ENCODE data around the gene DOCK9. TPM values are rescaled to one million over a fixed set of nuclear protein-coding genes. Genes with fewer than 3 reads are reported as not detected.

Gene DOCK9
- total RNA-seq, 4 donors from 2014 or later: 79.1 to 197 (median 107) TPM

GRCh38 chr13:98875146-98875729 is 102.6 kb downstream of the DOCK9 start:
- H3K9me3 ChIP-seq: no peaks in the 10 kb centered on the region
- H3K4me3 ChIP-seq: no peak overlapping the region
- intact Hi-C loops (cut with DNase I; ENCODE audit: low total_unique reads): no loop called here
- TF ChIP-seq CTCF (IDR thresholded peaks at IDR 0.05): no peak
- no peak for TF ChIP-seq POLR2A (IDR thresholded peaks at IDR 0.05)
- no peaks in the 10 kb centered on the region for H3K4me1 ChIP-seq
- H3K36me3 ChIP-seq: no peaks in the 10 kb centered on the region
- H3K27me3 ChIP-seq: no peaks in the 10 kb centered on the region
- H3K27ac ChIP-seq: no peak overlapping the region
- no peak for DNase-seq

DNA sequence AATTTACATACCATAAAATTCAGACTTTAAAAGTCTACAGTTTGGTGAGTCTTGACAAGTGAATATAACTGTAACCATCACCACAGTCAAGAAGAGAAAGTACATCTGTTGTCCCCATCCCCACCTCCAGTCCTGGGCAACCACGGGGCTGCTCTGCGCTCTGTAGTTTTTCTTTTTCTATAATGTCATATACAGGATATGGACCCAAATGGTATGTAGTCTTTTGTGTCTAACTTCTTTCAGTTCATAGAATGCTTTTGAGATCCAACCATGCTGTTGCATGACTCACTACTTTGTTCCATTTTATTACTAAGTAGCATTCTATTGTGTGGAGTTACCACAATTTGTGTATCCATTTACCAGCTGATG is 103.9 kb downstream of the DOCK9 start:
- H3K4me3 ChIP-seq: no peak overlapping the region
- no peaks in the 10 kb centered on the region for H3K36me3 ChIP-seq
- intact Hi-C loops (cut with DNase I; ENCODE audit: low total_unique reads): no loop called here
- no peak overlapping the region for H3K27ac ChIP-seq
- no peak for TF ChIP-seq CTCF (IDR thresholded peaks at IDR 0.05)
- no peaks in the 10 kb centered on the region for H3K9me3 ChIP-seq
- H3K4me1 ChIP-seq: no peaks in the 10 kb centered on the region
- DNase-seq: no peak
- no peaks in the 10 kb centered on the region for H3K27me3 ChIP-seq

DNA sequence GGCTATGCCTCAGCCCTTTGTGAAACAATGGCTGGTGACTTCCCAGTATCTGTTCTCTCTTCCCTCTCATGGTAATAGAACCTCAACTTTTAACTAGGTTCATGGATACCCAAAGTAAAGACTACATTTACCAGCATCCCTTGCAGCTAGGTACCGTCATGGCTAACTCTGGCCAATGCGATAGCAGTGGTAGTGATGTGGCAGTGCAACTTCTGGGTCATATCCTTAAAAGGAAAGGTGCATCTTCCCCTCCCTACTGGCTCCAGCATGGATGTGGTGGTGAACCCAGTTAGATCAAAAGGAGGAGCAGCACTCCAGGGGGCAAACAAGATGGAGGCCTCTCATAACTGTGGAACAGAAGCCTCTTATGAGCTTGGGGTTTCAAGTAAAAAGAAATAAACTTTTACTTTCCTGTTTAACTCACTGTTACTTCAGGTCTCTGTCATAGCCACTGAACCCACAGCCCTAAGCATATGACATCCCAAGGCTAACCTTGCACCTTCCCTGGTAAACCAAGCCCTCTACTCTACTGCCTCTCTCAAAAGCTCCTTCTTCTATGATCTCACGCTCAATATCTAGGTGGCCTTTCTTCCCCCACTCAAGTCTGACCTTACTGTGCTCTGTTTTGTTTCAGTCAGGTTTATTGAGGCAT is 104.4 kb downstream of the DOCK9 start:
- Histone ChIP-seq H3K36me3 (no peaks in the 10 kb centered on the region), H3K27ac (no peak overlapping the region), H3K4me3 (no peak overlapping the region), H3K9me3 (no peaks in the 10 kb centered on the region), H3K4me1 (no peaks in the 10 kb centered on the region), H3K27me3 (no peaks in the 10 kb centered on the region)
- no peak for DNase-seq
- TF ChIP-seq POLR2A (IDR thresholded peaks at IDR 0.05) (no peak), CTCF (IDR thresholded peaks at IDR 0.05) (no peak)
- intact Hi-C loops (cut with DNase I; ENCODE audit: low total_unique reads): no loop called here

DNA sequence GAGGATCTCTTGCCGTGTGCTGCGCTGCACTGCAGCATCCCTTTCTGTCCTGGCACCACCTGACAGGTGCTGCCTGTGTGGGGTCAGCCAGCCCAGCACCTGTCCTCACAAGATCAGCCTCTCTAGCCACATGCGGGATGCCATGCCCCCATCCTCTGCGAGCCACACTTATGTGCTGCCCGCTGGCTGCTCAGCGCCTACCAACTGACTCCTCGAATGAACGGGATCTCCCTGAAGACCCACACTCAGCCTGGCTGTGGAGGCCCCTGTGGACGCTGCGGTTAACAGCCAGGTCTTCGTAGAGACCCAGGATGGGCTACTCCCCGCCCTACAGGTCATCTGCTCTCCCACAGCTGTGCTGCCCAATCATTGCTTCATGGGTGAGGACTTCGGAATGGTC is 106.1 kb downstream of the DOCK9 start:
- no peak for TF ChIP-seq POLR2A (IDR thresholded peaks at IDR 0.05)
- TF ChIP-seq CTCF (IDR thresholded peaks at IDR 0.05): no peak
- H3K36me3 ChIP-seq: no peaks in the 10 kb centered on the region
- no peak for DNase-seq
- H3K4me1 ChIP-seq: no peaks in the 10 kb centered on the region
- no peak overlapping the region for H3K4me3 ChIP-seq
- H3K27me3 ChIP-seq: no peaks in the 10 kb centered on the region
- no peak overlapping the region for H3K27ac ChIP-seq
- no peaks in the 10 kb centered on the region for H3K9me3 ChIP-seq
- intact Hi-C loops (cut with DNase I; ENCODE audit: low total_unique reads): no loop called here

DNA sequence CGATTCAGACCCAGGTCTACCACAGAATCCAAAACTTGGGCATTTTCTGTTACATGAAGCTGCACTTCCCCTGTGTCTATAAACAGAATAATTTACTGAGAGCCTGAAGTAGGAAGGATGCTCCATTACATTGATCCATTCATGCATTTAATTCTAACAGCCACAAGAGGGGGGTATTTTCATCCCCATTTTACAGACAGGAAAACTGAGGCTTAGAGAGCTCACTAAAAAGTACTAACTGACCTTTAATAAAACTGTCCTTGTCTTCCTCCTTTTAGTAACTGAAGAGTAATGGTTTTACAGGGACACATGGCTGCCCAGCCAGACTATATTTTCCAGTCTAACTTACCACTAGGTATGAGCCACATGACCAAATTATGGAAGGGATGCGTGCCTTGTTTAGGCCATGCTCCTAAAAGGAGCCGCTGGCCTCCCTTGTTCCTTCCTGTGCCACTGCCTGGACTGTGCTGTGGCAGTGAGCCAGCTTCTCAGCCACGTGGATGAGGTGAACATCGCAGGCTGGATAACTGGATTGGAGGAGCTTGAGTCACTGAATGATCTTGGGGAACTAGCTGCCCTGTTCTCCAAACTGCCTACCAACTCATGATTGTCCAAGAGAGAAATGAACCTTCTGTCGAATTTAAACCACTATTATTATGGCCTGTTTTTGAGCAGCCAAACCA is 108.3 kb downstream of the DOCK9 start:
- Histone ChIP-seq H3K27ac (peak overlapping the region in 1 of 2 donors; percentile 33), H3K36me3 (no peaks in the 10 kb centered on the region), H3K4me1 (no peaks in the 10 kb centered on the region), H3K9me3 (no peaks in the 10 kb centered on the region), H3K4me3 (no peak overlapping the region), H3K27me3 (no peaks in the 10 kb centered on the region)
- intact Hi-C loops (cut with DNase I; ENCODE audit: low total_unique reads): no loop called here
- DNase-seq: peak in 1 of 2 donors; percentile 36
- TF ChIP-seq CTCF (IDR thresholded peaks at IDR 0.05) (peak in 1 of 4 experiments; percentile 5), POLR2A (IDR thresholded peaks at IDR 0.05) (no peak)

All from uterus (tissue), 4 donors.